Measurements from ENCODE around the gene IL1R1.

GRCh38 chr2:102172745-102173144 lies 30.2 kb downstream of the IL1R1 start:
- TF ChIP-seq, protein P1, sequence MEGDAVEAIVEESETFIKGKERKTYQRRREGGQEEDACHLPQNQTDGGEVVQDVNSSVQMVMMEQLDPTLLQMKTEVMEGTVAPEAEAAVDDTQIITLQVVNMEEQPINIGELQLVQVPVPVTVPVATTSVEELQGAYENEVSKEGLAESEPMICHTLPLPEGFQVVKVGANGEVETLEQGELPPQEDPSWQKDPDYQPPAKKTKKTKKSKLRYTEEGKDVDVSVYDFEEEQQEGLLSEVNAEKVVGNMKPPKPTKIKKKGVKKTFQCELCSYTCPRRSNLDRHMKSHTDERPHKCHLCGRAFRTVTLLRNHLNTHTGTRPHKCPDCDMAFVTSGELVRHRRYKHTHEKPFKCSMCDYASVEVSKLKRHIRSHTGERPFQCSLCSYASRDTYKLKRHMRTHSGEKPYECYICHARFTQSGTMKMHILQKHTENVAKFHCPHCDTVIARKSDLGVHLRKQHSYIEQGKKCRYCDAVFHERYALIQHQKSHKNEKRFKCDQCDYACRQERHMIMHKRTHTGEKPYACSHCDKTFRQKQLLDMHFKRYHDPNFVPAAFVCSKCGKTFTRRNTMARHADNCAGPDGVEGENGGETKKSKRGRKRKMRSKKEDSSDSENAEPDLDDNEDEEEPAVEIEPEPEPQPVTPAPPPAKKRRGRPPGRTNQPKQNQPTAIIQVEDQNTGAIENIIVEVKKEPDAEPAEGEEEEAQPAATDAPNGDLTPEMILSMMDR (IDR thresholded peaks at IDR 0.05): no peak
- TF ChIP-seq POLR2A (IDR thresholded peaks at IDR 0.05) (no peak), POLR2AphosphoS5 (IDR thresholded peaks at IDR 0.05; ENCODE audit: insufficient read depth in 1 of 2, low read depth in 1 of 2) (no peak)
